Cardiac fibroblast (primary cell): Measurements from ENCODE around the gene OR10D3.

Experiments
- DNase-seq, 2 donors: peaks; one replicate each; pipeline versions ENCODE4 v3.0.0 to v3.0.0-alpha.2; 2010; ENCODE audit warnings: low read depth in 2 of 2
- H3K4me3 ChIP-seq, 2 donors: replicated peaks in 1 of 2; 1 replicate in 1 of 2; 2 replicates in 1 of 2; pipeline ENCODE4 v1.5.1; 2011; ENCODE audit warnings: low read depth in 2 of 2, low read length in 2 of 2, mild to moderate bottlenecking in 2 of 2, moderate library complexity in 1 of 2
- CTCF ChIP-seq: IDR thresholded peaks from one replicate; pipeline ENCODE4 v1.5.1; 2011; ENCODE audit warnings: low read depth, mild to moderate bottlenecking, low read length, inconsistent platforms

Gene OR10D3

DNA sequence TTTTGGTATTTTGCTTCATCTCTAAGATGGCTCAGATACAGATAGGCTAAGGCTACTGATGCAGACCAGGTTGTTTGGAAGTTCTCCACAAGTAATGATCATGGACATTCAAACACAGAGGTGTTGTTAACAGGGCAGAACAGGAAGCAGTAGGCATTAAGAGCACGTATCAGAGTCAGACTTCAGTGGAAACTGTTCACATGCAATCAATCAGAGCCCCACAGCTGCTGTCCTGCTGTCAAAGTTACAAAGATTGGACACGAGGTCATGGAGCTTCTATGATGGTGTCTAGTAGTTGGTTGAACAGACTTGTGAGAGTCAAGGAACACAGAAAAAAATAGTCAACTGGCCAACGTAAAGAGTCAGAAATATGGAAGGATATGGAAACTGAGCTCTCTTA is 19.8 kb downstream of the OR10D3 start:
- TF ChIP-seq CTCF: no peak
- no peak overlapping the region for H3K4me3 ChIP-seq
- no peak for DNase-seq

DNA sequence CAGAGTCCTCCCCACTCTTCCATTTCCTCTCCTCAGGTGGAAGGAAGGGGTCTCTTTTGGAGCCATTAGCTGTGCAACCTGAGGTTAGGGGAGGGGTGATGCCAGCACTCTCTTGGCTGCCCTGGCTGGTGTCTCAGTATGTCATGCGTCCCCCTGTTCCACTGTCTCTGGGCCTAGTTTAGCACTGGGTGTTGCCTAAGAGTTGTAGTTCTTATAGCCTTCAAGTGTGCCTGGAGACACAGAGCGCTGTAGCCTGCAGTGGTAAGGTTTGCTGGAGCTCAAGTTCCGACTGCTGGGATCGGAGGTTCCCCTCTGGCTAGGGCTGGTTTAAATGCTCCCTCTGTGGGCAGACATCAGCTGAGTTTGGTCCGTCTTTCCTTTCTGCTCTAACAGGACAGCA is 20.9 kb downstream of the OR10D3 start:
- TF ChIP-seq CTCF: no peak
- H3K4me3 ChIP-seq: no peak overlapping the region
- no peak for DNase-seq

- no peak for TF ChIP-seq CTCF
- DNase-seq: no peak
- H3K4me3 ChIP-seq: no peak overlapping the region
Measured at GRCh38 chr11:124207102-124207792, 24.1 kb downstream of the OR10D3 start.

DNA sequence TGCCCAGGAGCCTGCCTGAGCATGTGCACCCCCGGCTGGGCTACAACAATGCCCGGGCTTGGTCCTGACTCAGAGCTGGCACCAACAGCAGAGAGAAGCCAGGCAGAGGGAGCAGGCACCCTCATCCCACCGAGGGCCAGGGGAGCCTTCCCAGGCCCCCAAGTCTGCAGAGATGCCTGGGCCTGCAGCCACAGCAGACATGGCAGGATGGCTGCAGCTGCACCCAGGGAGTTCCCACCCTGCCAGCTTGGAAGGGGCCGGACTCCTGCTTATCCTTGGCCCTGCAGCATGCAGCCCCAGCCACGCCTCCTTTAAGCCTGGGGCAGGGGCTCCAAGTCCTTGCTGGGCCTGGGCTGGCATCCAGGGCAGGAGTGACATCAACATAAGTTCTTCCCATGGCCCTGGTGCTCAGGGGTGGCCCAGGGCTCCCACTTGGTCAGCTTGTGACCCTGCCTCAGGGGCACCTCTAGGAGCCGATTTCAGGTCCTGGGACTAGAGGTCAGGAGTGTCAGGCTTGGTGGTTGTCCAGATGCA is 26.7 kb downstream of the OR10D3 start:
- DNase-seq: no peak
- no peak for TF ChIP-seq CTCF
- no peak overlapping the region for H3K4me3 ChIP-seq

DNA sequence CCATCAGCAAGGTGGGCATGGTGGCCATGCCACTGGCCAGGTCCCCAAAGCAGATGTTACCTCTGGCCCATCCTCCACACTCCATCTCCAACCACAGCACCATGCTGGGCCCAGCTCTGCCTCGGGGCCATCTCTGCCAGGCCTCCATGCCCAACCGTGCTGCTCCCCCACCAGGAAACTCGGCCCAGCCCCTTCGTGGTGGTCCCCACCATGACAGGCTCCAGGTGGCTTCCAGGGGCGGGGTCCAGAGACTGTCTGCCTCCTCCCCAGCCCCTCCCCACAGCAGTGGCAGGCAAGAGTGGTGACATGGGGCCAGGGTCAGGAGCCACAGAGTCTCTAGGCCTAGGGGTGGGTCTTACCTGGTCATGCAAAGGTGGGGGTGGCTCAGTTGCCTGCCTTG is 27.3 kb downstream of the OR10D3 start:
- no peak overlapping the region for H3K4me3 ChIP-seq
- DNase-seq: no peak
- TF ChIP-seq CTCF: no peak

DNA sequence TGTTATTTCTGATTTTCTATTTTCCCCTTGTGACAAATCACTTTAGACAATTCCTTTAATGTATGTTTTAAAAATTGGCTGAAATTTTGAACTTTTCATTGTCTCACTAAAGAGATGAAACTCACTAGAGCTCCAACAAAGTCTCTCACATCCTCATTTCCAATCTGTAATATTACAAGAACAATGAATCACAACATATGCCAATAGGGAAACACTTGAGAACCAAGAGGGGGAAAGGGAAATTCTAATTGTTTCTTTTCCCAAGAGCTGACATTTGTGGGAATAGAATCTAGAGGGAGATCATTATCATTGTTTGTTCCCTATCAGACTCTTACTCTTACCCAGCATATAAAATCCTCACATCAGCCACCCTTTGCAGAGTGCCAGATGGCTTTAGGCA is 28.2 kb downstream of the OR10D3 start:
- no peak for TF ChIP-seq CTCF
- no peak for DNase-seq
- no peak overlapping the region for H3K4me3 ChIP-seq

DNA sequence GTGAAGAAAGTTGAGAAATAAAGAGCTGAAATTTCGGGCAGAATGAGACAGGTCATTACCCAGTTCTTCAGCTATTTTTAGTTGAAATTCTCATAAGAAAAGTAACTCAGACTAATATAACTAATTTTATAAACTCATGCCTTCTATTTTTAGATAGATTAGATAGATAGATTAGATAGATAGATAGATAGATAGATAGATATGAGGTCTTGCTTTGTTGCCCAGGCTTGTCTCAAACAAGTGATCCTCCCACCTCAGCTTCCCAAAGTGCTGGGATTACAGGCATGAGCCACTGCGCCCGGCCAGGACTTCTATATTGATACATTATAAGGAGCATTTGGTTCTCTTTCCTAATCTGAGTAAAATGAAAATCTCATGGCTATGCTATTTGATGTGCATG is 30.9 kb downstream of the OR10D3 start:
- no peak for DNase-seq
- H3K4me3 ChIP-seq: no peak overlapping the region
- no peak for TF ChIP-seq CTCF
